Right lobe of liver (tissue), 6 donors: ENCODE results near the gene PPFIA4. TPM values are rescaled to one million over a fixed set of nuclear protein-coding genes. Genes with fewer than 3 reads are reported as not detected.

Experiments used
- ATAC-seq, 4 donors: fragments of 200-7000 bp; cut with Tn5 transposase; one replicate each; pipeline ENCODE4 v1.9.1; 2020; ENCODE audit warnings: mild to moderate bottlenecking in 4 of 4, moderate library complexity in 4 of 4
- DNase-seq, 3 donors: peaks; one replicate each; pipeline ENCODE4 v3.0.0-alpha.2; 2020
- H3K27ac ChIP-seq, 3 donors: fragments of 200-600 bp; one replicate each; pipeline ENCODE4 v1.8.0; 2022
- H3K27me3 ChIP-seq, 2 donors: fragments of 200-600 bp; one replicate each; pipeline ENCODE4 v1.8.0; 2022
- H3K36me3 ChIP-seq, 4 donors: fragments of 200-600 bp; sonication (generic) in 1 of 4; one replicate each; pipeline versions ENCODE4 v1.5.1 to v1.8.0; 2017 to 2022; ENCODE audit warnings: control low read depth in 1 of 4
- H3K4me1 ChIP-seq, 4 donors: fragments of 200-600 bp; sonication (generic) in 1 of 4; one replicate each; pipeline versions ENCODE4 v1.5.1 to v1.8.0; 2017 to 2022; ENCODE audit warnings: control low read depth in 1 of 4
- H3K4me3 ChIP-seq, 3 donors: fragments of 200-600 bp; one replicate each; pipeline ENCODE4 v1.8.0; 2022
- H3K9me3 ChIP-seq, 4 donors: fragments of 200-600 bp; sonication (generic) in 1 of 4; one replicate each; pipeline versions ENCODE4 v1.5.1 to v1.8.0; 2017 to 2022; ENCODE audit warnings: control low read depth in 1 of 4
- POLR2A ChIP-seq: fragments of 450-650 bp; IDR thresholded peaks from one replicate; pipeline ENCODE4 v1.6.1; 2017; ENCODE audit warnings: antibody characterized with exemption, mild to moderate bottlenecking
- WGBS: methylation state at CpG from one replicate; pipeline ENCODE4 v1.1.6; 2018; ENCODE audit warnings: low coverage, low lambda C conversion rate; ENCODE audit not compliant: insufficient coverage; ENCODE audit errors: missing lambda C conversion rate; 5-methylcytosine and 5-hydroxymethylcytosine counted together
- intact Hi-C, 2 donors: fragments of 100-400 bp; cut with DNase I; formaldehyde crosslinking; loops; one replicate each; pipeline versions ENCODE4 v1.11.2 to v1.14.1; 2022
- total RNA-seq, 6 experiments: library from RNA; depleted of rRNA in 2 of 6; stranded (reverse); fragments of >200 nt in 2 of 6; fragmentation: NEBNext Ultra II Directional in 3 of 6; extraction: Animal tissue kit (Norgen Biotek cat#: 25700) in 3 of 6; gene quantifications; one replicate each; pipeline versions ENCODE4 v1.1.0 to v1.2.4, GENCODE V29; 2016 to 2023
- TF ChIP-seq, protein P1 (sequence below), 4 donors: fragments of 200-600 bp in 3 of 4; fragments of 450-650 bp in 1 of 4; IDR thresholded peaks; one replicate each; pipeline versions ENCODE4 v1.5.1 to v1.8.0; 2016 to 2022; ENCODE audit warnings: antibody characterized with exemption in 4 of 4, mild to moderate bottlenecking in 2 of 4
- donor health status: DM: no; HTN: yes; CAD: no.
- donor health status: DM: no; HTN: no; CAD: no.
- donor health status: DM: no; HTN: no; CAD: no.
- donor health status: DM: no; HTN: yes; CAD: no.
- donor health status: DM: no; HTN: yes; CAD: no.

PPFIA4 gene
- total RNA-seq, 6 experiments from 2014 or later = 0.18 to 5.5 (median 0.49) TPM; not detected in 1

DNA sequence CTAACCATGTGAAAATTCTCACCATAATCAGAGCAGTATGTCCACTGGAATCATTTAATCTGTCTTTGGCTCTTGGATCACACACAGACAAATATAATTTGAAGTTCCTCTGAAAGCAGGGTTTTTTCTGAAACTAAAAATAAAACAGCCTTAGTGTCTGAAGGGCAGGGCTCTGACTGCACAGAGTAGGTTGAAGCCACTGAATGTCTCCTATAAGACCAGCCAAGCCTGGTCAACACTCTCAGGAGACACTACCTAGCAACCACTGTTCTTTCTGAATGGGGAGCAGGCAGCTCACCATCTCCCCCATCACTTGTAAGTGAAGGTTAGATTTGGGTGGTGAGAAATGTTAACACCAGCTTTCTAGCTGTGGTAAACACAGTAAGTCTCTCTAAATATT lies 35.2 kb upstream of the PPFIA4 start:
- no peak for DNase-seq
- no peaks in the 10 kb centered on the region for H3K36me3 ChIP-seq
- intact Hi-C loops = no loop called here

DNA sequence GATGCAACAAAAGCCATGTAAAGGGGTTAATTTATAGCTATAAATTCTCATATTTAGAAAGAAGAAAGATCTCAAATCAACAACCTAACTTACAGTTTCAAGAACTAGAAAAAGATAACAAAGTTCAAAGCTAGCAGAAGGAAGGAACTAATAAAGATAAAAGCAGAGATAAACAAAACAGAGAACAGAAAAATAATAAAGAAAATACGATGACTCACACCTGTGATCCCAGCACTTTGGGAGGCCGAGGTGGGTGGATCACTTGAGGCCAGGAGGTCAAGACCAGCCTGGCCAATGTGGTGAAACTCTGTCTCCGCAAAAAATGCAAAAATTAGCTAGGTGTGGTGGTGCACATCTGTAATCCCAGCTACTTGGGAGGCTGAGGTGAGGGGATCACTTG lies 31.5 kb upstream of the PPFIA4 start:
- WGBS = 64% methylated on average over 3 of the region's 3 CpGs
- intact Hi-C loops = no loop called here

More for the DNA sequence above, 35.2 kb upstream of the PPFIA4 start:
- Histone ChIP-seq H3K4me1 (no peaks in the 10 kb centered on the region), H3K27me3 (peaks cover 0 to 4% of the 10 kb centered on the region in 2 donors), H3K9me3 (no peaks in the 10 kb centered on the region), H3K27ac (no peak overlapping the region), H3K4me3 (no peak overlapping the region)
- no peak for ATAC-seq
- TF ChIP-seq, protein P1, sequence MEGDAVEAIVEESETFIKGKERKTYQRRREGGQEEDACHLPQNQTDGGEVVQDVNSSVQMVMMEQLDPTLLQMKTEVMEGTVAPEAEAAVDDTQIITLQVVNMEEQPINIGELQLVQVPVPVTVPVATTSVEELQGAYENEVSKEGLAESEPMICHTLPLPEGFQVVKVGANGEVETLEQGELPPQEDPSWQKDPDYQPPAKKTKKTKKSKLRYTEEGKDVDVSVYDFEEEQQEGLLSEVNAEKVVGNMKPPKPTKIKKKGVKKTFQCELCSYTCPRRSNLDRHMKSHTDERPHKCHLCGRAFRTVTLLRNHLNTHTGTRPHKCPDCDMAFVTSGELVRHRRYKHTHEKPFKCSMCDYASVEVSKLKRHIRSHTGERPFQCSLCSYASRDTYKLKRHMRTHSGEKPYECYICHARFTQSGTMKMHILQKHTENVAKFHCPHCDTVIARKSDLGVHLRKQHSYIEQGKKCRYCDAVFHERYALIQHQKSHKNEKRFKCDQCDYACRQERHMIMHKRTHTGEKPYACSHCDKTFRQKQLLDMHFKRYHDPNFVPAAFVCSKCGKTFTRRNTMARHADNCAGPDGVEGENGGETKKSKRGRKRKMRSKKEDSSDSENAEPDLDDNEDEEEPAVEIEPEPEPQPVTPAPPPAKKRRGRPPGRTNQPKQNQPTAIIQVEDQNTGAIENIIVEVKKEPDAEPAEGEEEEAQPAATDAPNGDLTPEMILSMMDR (IDR thresholded peaks at IDR 0.05) = no peak
- no peak for TF ChIP-seq POLR2A

GRCh38 chr1:202998836-202999750 lies 27.2 kb upstream of the PPFIA4 start:
- 44% methylated on average over 14 of the region's 14 CpGs for WGBS
- Histone ChIP-seq H3K27me3 (no peaks in the 10 kb centered on the region), H3K4me1 (no peaks in the 10 kb centered on the region), H3K27ac (no peak overlapping the region), H3K9me3 (no peaks in the 10 kb centered on the region), H3K4me3 (no peak overlapping the region), H3K36me3 (no peaks in the 10 kb centered on the region)
- DNase-seq (no peak), ATAC-seq (peak; percentile 62 to 79 (median 74))
- intact Hi-C loops = no loop called here
- no peak for TF ChIP-seq POLR2A
- TF ChIP-seq, protein P1 (IDR thresholded peaks at IDR 0.05) = peak; percentile 82 to 88 (median 84)

More for the DNA sequence above, 31.5 kb upstream of the PPFIA4 start:
- DNase-seq (no peak), ATAC-seq (no peak)
- Histone ChIP-seq H3K27ac (no peak overlapping the region), H3K4me1 (no peaks in the 10 kb centered on the region), H3K36me3 (no peaks in the 10 kb centered on the region), H3K9me3 (no peaks in the 10 kb centered on the region), H3K27me3 (peaks cover 0 to 4% of the 10 kb centered on the region in 2 donors), H3K4me3 (no peak overlapping the region)
- no peak for TF ChIP-seq POLR2A
- TF ChIP-seq, protein P1 (IDR thresholded peaks at IDR 0.05) = no peak

- 76% methylated on average over 3 of the region's 3 CpGs for WGBS
- intact Hi-C loops = no loop called here
- DNase-seq (no peak), ATAC-seq (no peak)
- Histone ChIP-seq H3K9me3 (no peaks in the 10 kb centered on the region), H3K36me3 (no peaks in the 10 kb centered on the region), H3K27me3 (no peaks in the 10 kb centered on the region), H3K27ac (no peak overlapping the region), H3K4me1 (no peaks in the 10 kb centered on the region), H3K4me3 (no peak overlapping the region)
- TF ChIP-seq, protein P1 (IDR thresholded peaks at IDR 0.05) = no peak
- no peak for TF ChIP-seq POLR2A
Measured at GRCh38 chr1:203000217-203000944, 25.9 kb upstream of the PPFIA4 start.
